GM23338 (cell line): ENCODE measurements around the gene ITGB3. TPM values are rescaled to one million over a fixed set of nuclear protein-coding genes. Genes with fewer than 3 reads are reported as not detected.

ENCODE experiments used
- ATAC-seq: fragments of 200-7000 bp; cut with Tn5 transposase; 3 replicates; pipeline ENCODE4 v1.9.1; 2020
- DNase-seq: peaks from one replicate; pipeline ENCODE4 v3.0.0-alpha.2; 2015; ENCODE audit warnings: low spot score
- H2AFZ ChIP-seq: fragments of 200-600 bp; sonication (generic); 2 replicates; pipeline ENCODE4 v1.8.0; 2016; ENCODE audit warnings: antibody characterized with exemption, mild to moderate bottlenecking, moderate library complexity
- H3F3A ChIP-seq: fragments of 200-600 bp; sonication (generic); replicated peaks from 2 replicates; pipeline ENCODE4 v1.8.0; 2017; ENCODE audit warnings: antibody characterized with exemption, mixed run types, low read depth
- H3K27ac ChIP-seq: fragments of 200-600 bp; sonication (generic); 2 replicates; pipeline ENCODE4 v1.6.1; 2016; ENCODE audit warnings: low read depth
- H3K27me3 ChIP-seq: fragments of 200-600 bp; sonication (generic); 2 replicates; pipeline ENCODE4 v1.8.0; 2016; ENCODE audit warnings: mild to moderate bottlenecking, mixed run types, moderate library complexity; ENCODE audit not compliant: insufficient read depth
- H3K36me3 ChIP-seq: fragments of 200-600 bp; sonication (generic); 2 replicates; pipeline ENCODE4 v1.8.0; 2016; ENCODE audit warnings: mild to moderate bottlenecking; ENCODE audit not compliant: insufficient read depth
- H3K4me1 ChIP-seq: fragments of 200-600 bp; sonication (generic); 2 replicates; pipeline ENCODE4 v1.8.0; 2016; ENCODE audit warnings: mild to moderate bottlenecking, moderate library complexity; ENCODE audit not compliant: insufficient read depth
- H3K4me2 ChIP-seq: fragments of 200-600 bp; sonication (generic); 2 replicates; pipeline ENCODE4 v1.7.1; 2017; ENCODE audit warnings: mixed run types
- H3K4me3 ChIP-seq: fragments of 200-600 bp; sonication (generic); 2 replicates; pipeline ENCODE4 v1.6.1; 2016; ENCODE audit warnings: mixed run types
- H3K79me2 ChIP-seq: fragments of 200-600 bp; sonication (generic); replicated peaks from 2 replicates; pipeline ENCODE4 v1.8.0; 2017; ENCODE audit warnings: mild to moderate bottlenecking; ENCODE audit not compliant: insufficient read depth
- H3K9me2 ChIP-seq: fragments of 200-600 bp; sonication (generic); 2 replicates; pipeline ENCODE4 v1.8.0; 2017; ENCODE audit not compliant: insufficient read depth
- H4K20me1 ChIP-seq: fragments of 200-600 bp; sonication (generic); replicated peaks from 2 replicates; pipeline ENCODE4 v1.8.0; 2017; ENCODE audit warnings: mild to moderate bottlenecking; ENCODE audit not compliant: insufficient read depth
- H3K27ac Mint-ChIP-seq: 2 replicates; pipeline ENCODE4 v1.8.0; 2020; ENCODE audit warnings: inconsistent platforms, mild to moderate bottlenecking, moderate library complexity, mixed read lengths
- H3K27me3 Mint-ChIP-seq: 3 replicates; pipeline ENCODE4 v1.8.0; 2022; ENCODE audit warnings: low read depth, mild to moderate bottlenecking, moderate library complexity, mixed read lengths, inconsistent platforms; ENCODE audit not compliant: insufficient read depth, poor library complexity
- H3K36me3 Mint-ChIP-seq: 3 replicates; pipeline ENCODE4 v1.8.0; 2021; ENCODE audit warnings: low read depth, mild to moderate bottlenecking, inconsistent platforms, moderate library complexity, mixed read lengths
- H3K4me1 Mint-ChIP-seq: 3 replicates; pipeline ENCODE4 v1.8.0; 2020; ENCODE audit warnings: mild to moderate bottlenecking, inconsistent platforms, mixed read lengths
- H3K4me3 Mint-ChIP-seq: 3 replicates; pipeline ENCODE4 v1.8.0; 2021; ENCODE audit warnings: moderate library complexity, mild to moderate bottlenecking, inconsistent platforms, mixed read lengths
- H3K9me3 Mint-ChIP-seq: 3 replicates; pipeline ENCODE4 v1.8.0; 2020; ENCODE audit warnings: moderate library complexity, mild to moderate bottlenecking, inconsistent platforms, mixed read lengths
- CTCF ChIP-seq, 2 experiments: fragments of 200-600 bp in 1 of 2; sonication (generic) in 1 of 2; conservative IDR thresholded peaks; 2 replicates each; pipeline versions ENCODE4 v1.5.1 to v1.6.1; 2016 to 2017; ENCODE audit warnings: antibody characterized with exemption in 2 of 2, low read depth in 2 of 2, mild to moderate bottlenecking in 2 of 2, moderate library complexity in 1 of 2
- ETS1 ChIP-seq: IDR thresholded peaks from 2 replicates; pipeline ENCODE4 v1.6.1; 2016; ENCODE audit warnings: antibody characterized with exemption
- EZH2 ChIP-seq: fragments of 200-600 bp; sonication (generic); IDR thresholded peaks from one replicate; pipeline ENCODE4 v1.8.0; 2017; ENCODE audit warnings: antibody characterized with exemption, mild to moderate bottlenecking, low read depth; ENCODE audit not compliant: unreplicated experiment
- EZH2phosphoT487 ChIP-seq: fragments of 200-600 bp; sonication (generic); IDR thresholded peaks from one replicate; pipeline ENCODE4 v1.8.1; 2018; ENCODE audit warnings: antibody characterized with exemption; ENCODE audit not compliant: unreplicated experiment
- JUNB ChIP-seq: IDR thresholded peaks from one replicate; pipeline ENCODE4 v1.6.1; 2016; ENCODE audit warnings: antibody characterized with exemption; ENCODE audit not compliant: unreplicated experiment
- NANOG ChIP-seq: IDR thresholded peaks from 2 replicates; pipeline ENCODE4 v1.6.1; 2016; ENCODE audit warnings: antibody characterized with exemption, borderline replicate concordance
- POLR2AphosphoS5 ChIP-seq: IDR thresholded peaks from 2 replicates; pipeline ENCODE4 v1.6.1; 2016; ENCODE audit warnings: antibody characterized with exemption, low read depth
- STAT1 ChIP-seq: IDR thresholded peaks from one replicate; pipeline ENCODE4 v1.6.1; 2016; ENCODE audit warnings: antibody characterized with exemption; ENCODE audit not compliant: unreplicated experiment
- ZNF114 ChIP-seq: fragments of 250-450 bp; sonication (Bioruptor Pico); IDR thresholded peaks from 2 replicates; pipeline ENCODE4 v1.5.0; 2020; ENCODE audit warnings: mild to moderate bottlenecking, moderate library complexity
- ZNF331 ChIP-seq: fragments of 250-450 bp; sonication (Bioruptor Pico); IDR thresholded peaks from 2 replicates; pipeline ENCODE4 v1.5.0; 2020; ENCODE audit warnings: low read depth, mild to moderate bottlenecking, moderate library complexity
- polyA plus RNA-seq: library from polyadenylated mRNA; unstranded; fragments of >200 nt; fragmentation: Nextera tagmentation; extraction: Ambion mirVana; gene quantifications from 2 replicates; pipeline ENCODE4 v1.2.1, GENCODE V29; 2016
- total RNA-seq: library from RNA; depleted of rRNA; stranded (reverse); fragments of >200 nt; shearing (Covaris generic); gene quantifications from 2 replicates; pipeline ENCODE4 v1.2.3, GENCODE V29; 2014
- TF ChIP-seq, protein P1 (sequence below): IDR thresholded peaks from one replicate; pipeline ENCODE4 v1.6.1; 2018; ENCODE audit warnings: antibody characterized with exemption; ENCODE audit not compliant: unreplicated experiment
- TF ChIP-seq, protein P2 (sequence below): fragments of 250-450 bp; sonication (Bioruptor Pico); IDR thresholded peaks from 2 replicates; pipeline ENCODE4 v1.5.0; 2020; ENCODE audit warnings: mild to moderate bottlenecking, moderate library complexity

ITGB3 gene
- total and polyA plus RNA-seq, 2 experiments from 2014 or later = 0.52 TPM; not detected in 1

DNA sequence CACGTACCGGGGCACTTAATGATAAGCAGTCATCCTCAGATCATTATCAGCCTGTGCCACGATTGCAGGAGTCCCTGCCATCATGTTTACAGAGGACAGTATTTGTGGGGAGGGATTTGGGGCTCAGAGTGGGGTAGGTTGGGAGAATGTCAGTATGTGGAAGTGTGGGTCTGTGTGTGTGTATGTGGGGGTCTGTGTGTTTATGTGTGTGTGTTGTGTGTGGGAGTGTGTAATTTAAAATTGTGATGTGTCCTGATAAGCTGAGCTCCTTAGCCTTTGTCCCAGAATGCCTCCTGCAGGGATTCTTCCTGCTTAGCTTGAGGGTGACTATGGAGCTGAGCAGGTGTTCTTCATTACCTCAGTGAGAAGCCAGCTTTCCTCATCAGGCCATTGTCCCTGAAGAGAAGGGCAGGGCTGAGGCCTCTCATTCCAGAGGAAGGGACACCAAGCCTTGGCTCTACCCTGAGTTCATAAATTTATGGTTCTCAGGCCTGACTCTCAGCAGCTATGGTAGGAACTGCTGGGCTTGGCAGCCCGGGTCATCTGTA is 56.6 kb downstream of the ITGB3 start:
- H3K9me3 Mint-ChIP-seq = no peaks in the 10 kb centered on the region; the same call in 1 of the 3 replicates
- no peak overlapping the region for H2AFZ ChIP-seq
- H3K4me2 ChIP-seq = no peak overlapping the region
- no peak overlapping the region for H3K27ac ChIP-seq
- no peaks in the 10 kb centered on the region for H3K27me3 Mint-ChIP-seq
- no peaks in the 10 kb centered on the region for H4K20me1 ChIP-seq
- no peaks in the 10 kb centered on the region for H3K4me1 ChIP-seq
- DNase-seq = no peak
- no peaks in the 10 kb centered on the region for H3K9me2 ChIP-seq
- peak; percentile 56 for ATAC-seq
- no peaks in the 10 kb centered on the region for H3F3A ChIP-seq
- no peaks in the 10 kb centered on the region for H3K79me2 ChIP-seq
- no peaks in the 10 kb centered on the region for H3K27me3 ChIP-seq
- TF ChIP-seq ZNF114 (CRISPR knock-in tag) (no peak), ZNF331 (no peak), JUNB (no peak), NANOG (no peak), ETS1 (no peak), STAT1 (no peak), EZH2phosphoT487 (no peak), EZH2 (no peak), CTCF (conservative IDR thresholded peaks at IDR 0.05; ENCODE audit: low read depth in 2 of 2) (no peak), POLR2AphosphoS5 (no peak)
- TF ChIP-seq, protein P1, sequence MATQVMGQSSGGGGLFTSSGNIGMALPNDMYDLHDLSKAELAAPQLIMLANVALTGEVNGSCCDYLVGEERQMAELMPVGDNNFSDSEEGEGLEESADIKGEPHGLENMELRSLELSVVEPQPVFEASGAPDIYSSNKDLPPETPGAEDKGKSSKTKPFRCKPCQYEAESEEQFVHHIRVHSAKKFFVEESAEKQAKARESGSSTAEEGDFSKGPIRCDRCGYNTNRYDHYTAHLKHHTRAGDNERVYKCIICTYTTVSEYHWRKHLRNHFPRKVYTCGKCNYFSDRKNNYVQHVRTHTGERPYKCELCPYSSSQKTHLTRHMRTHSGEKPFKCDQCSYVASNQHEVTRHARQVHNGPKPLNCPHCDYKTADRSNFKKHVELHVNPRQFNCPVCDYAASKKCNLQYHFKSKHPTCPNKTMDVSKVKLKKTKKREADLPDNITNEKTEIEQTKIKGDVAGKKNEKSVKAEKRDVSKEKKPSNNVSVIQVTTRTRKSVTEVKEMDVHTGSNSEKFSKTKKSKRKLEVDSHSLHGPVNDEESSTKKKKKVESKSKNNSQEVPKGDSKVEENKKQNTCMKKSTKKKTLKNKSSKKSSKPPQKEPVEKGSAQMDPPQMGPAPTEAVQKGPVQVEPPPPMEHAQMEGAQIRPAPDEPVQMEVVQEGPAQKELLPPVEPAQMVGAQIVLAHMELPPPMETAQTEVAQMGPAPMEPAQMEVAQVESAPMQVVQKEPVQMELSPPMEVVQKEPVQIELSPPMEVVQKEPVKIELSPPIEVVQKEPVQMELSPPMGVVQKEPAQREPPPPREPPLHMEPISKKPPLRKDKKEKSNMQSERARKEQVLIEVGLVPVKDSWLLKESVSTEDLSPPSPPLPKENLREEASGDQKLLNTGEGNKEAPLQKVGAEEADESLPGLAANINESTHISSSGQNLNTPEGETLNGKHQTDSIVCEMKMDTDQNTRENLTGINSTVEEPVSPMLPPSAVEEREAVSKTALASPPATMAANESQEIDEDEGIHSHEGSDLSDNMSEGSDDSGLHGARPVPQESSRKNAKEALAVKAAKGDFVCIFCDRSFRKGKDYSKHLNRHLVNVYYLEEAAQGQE = no peak
- TF ChIP-seq, protein P2, sequence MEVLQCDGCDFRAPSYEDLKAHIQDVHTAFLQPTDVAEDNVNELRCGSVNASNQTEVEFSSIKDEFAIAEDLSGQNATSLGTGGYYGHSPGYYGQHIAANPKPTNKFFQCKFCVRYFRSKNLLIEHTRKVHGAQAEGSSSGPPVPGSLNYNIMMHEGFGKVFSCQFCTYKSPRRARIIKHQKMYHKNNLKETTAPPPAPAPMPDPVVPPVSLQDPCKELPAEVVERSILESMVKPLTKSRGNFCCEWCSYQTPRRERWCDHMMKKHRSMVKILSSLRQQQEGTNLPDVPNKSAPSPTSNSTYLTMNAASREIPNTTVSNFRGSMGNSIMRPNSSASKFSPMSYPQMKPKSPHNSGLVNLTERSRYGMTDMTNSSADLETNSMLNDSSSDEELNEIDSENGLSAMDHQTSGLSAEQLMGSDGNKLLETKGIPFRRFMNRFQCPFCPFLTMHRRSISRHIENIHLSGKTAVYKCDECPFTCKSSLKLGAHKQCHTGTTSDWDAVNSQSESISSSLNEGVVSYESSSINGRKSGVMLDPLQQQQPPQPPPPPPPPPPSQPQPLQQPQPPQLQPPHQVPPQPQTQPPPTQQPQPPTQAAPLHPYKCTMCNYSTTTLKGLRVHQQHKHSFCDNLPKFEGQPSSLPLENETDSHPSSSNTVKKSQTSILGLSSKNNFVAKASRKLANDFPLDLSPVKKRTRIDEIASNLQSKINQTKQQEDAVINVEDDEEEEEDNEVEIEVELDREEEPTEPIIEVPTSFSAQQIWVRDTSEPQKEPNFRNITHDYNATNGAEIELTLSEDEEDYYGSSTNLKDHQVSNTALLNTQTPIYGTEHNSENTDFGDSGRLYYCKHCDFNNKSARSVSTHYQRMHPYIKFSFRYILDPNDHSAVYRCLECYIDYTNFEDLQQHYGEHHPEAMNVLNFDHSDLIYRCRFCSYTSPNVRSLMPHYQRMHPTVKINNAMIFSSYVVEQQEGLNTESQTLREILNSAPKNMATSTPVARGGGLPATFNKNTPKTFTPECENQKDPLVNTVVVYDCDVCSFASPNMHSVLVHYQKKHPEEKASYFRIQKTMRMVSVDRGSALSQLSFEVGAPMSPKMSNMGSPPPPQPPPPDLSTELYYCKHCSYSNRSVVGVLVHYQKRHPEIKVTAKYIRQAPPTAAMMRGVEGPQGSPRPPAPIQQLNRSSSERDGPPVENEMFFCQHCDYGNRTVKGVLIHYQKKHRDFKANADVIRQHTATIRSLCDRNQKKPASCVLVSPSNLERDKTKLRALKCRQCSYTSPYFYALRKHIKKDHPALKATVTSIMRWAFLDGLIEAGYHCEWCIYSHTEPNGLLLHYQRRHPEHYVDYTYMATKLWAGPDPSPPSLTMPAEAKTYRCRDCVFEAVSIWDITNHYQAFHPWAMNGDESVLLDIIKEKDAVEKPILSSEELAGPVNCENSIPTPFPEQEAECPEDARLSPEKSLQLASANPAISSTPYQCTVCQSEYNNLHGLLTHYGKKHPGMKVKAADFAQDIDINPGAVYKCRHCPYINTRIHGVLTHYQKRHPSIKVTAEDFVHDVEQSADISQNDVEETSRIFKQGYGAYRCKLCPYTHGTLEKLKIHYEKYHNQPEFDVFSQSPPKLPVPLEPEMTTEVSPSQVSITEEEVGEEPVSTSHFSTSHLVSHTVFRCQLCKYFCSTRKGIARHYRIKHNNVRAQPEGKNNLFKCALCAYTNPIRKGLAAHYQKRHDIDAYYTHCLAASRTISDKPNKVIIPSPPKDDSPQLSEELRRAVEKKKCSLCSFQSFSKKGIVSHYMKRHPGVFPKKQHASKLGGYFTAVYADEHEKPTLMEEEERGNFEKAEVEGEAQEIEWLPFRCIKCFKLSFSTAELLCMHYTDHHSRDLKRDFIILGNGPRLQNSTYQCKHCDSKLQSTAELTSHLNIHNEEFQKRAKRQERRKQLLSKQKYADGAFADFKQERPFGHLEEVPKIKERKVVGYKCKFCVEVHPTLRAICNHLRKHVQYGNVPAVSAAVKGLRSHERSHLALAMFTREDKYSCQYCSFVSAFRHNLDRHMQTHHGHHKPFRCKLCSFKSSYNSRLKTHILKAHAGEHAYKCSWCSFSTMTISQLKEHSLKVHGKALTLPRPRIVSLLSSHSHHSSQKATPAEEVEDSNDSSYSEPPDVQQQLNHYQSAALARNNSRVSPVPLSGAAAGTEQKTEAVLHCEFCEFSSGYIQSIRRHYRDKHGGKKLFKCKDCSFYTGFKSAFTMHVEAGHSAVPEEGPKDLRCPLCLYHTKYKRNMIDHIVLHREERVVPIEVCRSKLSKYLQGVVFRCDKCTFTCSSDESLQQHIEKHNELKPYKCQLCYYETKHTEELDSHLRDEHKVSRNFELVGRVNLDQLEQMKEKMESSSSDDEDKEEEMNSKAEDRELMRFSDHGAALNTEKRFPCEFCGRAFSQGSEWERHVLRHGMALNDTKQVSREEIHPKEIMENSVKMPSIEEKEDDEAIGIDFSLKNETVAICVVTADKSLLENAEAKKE (CRISPR knock-in tag) = no peak
- no peak overlapping the region for H3K4me3 ChIP-seq
- H3K4me3 Mint-ChIP-seq = no peak overlapping the region
- no peaks in the 10 kb centered on the region for H3K36me3 Mint-ChIP-seq
- H3K4me1 Mint-ChIP-seq = peaks cover 8% of the 10 kb centered on the region
- no peak overlapping the region for H3K27ac Mint-ChIP-seq
- no peaks in the 10 kb centered on the region for H3K36me3 ChIP-seq
